NCI-H2107 treated with DMSO at 0.1 percent for 48 hours (cell line): Measurements from ENCODE around the gene KRTAP23-1.

ENCODE experiments used
- DNase-seq: peaks from one replicate; lab custom pipeline; 2025; ENCODE audit not compliant: unreplicated experiment; lab: John Stamatoyannopoulos, UW

The KRTAP23-1 gene

DNA sequence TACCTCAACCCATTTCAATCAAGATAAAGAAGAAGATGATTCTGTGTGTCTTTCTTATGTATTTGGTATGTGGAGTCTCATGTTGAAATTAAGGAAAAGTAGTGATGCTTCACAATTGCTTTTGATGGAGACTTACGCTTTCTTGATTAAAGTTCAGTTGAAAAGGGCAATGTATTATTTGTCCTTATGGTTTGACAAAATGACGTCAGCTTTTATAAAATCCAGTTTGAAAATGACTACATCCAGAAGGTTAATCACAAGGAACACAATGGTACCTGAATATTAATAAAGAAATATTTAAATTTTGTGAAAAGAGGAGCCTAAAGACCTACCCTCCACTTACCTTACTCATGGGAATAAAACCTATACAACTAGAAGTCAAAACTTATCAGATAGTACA lies 32.7 kb downstream of the KRTAP23-1 start:
- DNase-seq = no peak

DNA sequence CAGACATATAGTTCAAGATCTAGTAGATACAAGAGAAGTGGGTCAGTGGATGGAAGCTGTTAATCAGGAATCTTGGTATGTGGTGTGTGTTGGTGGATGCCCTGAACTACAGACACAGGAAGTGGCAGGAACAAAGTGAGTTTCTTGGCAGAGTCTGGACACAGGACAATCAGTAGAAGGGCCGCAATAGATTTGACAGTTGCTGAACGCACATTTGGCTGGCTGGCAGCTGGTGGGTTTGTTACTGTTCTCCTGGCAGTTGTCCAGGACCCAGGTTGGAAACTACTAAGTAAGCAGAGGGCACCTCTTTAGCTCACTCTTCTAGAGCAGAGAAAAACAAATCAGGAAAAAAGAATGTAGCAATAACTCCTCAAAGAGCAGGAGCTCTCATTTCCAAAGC lies 41.5 kb downstream of the KRTAP23-1 start:
- DNase-seq = no peak

DNA sequence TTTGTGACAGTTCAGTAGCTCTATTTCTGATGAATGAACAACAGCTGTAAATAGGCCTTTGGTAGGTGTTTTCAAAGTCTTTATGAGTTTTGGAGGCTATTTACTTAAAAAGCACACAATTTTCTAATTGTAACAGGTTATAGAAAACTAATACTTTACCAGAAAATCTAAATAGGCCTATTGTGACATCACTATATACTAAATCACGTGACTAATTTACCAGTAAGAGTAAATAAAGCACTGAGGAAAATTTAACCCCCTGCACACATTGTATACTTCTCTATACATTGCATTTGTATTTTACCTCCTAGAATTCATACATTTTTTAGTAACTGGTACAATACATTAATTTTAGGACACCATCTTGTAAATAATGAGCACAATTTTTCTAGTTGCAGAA lies 43.3 kb downstream of the KRTAP23-1 start:
- no peak for DNase-seq
